ENCODE results near the gene IL15. TPM values are rescaled to one million over a fixed set of nuclear protein-coding genes. Genes with fewer than 3 reads are reported as not detected.

Gene IL15
- total RNA-seq, 1 experiment from 2014 or later, result 7.1 TPM

GRCh38 chr4:141656031-141656430 lies 19.6 kb downstream of the IL15 start:
- no peak for TF ChIP-seq EZH2phosphoT487 (IDR thresholded peaks at IDR 0.05; ENCODE audit: borderline replicate concordance, low read length)
- no peak for TF ChIP-seq EZH2 (IDR thresholded peaks at IDR 0.05; ENCODE audit: low read length, unreplicated experiment)
- TF ChIP-seq CTCF (conservative IDR thresholded peaks at IDR 0.05; ENCODE audit: low read depth, low read length), result no peak
- H3K27me3 ChIP-seq (ENCODE audit: low read length), result no peaks in the 10 kb centered on the region
- CTCF ChIA-PET, result no interaction called here
- H3K79me2 ChIP-seq (ENCODE audit: low read length), result no peaks in the 10 kb centered on the region
- no peaks in the 10 kb centered on the region for H3K36me3 ChIP-seq (ENCODE audit: low read depth, low read length)
- intact Hi-C loops (cut with micrococcal nuclease), result no loop called here
- no peaks in the 10 kb centered on the region; the same call in 1 of the 2 replicates for H3K4me1 ChIP-seq (ENCODE audit: insufficient read depth, low read length)
- no peak overlapping the region for H3K9ac ChIP-seq (ENCODE audit: low read length)
- no peak overlapping the region for H3K4me3 ChIP-seq (ENCODE audit: low read length)
- no peak overlapping the region for H3K4me2 ChIP-seq (ENCODE audit: low read length)
- no peak for DNase-seq
- H3F3A ChIP-seq (ENCODE audit: low read length, unreplicated experiment), result no peaks in the 10 kb centered on the region
- POLR2A ChIA-PET (ENCODE audit: unreplicated experiment), result no interaction called here
- ATAC-seq, result no peak
- BruUV-seq (replicated peaks), result no TSS peak
- H2AFZ ChIP-seq (ENCODE audit: low read length), result no peak overlapping the region
- H3K9me3 ChIP-seq (ENCODE audit: low read length), result no peaks in the 10 kb centered on the region
- H4K20me1 ChIP-seq (ENCODE audit: low read length), result no peaks in the 10 kb centered on the region
- H3K27ac ChIP-seq (ENCODE audit: low read length), result no peak overlapping the region
- no peaks in the 10 kb centered on the region for H3K9me2 ChIP-seq (replicated peaks; ENCODE audit: low read length)

- no peak for DNase-seq
- H3K27me3 ChIP-seq (ENCODE audit: low read length), result no peaks in the 10 kb centered on the region
- no peak overlapping the region for H3K4me2 ChIP-seq (ENCODE audit: low read length)
- intact Hi-C loops (cut with micrococcal nuclease), result no loop called here
- no peak overlapping the region for H3K4me3 ChIP-seq (ENCODE audit: low read length)
- H3K9me2 ChIP-seq (replicated peaks; ENCODE audit: low read length), result no peaks in the 10 kb centered on the region
- 0 out of 2 replicates have a peak, but pooled peaks have one; percentile 29 for ATAC-seq
- H3K9ac ChIP-seq (ENCODE audit: low read length), result no peak overlapping the region
- BruUV-seq (replicated peaks), result no TSS peak
- no peaks in the 10 kb centered on the region for H3K79me2 ChIP-seq (ENCODE audit: low read length)
- POLR2A ChIA-PET (ENCODE audit: unreplicated experiment), result no interaction called here
- no peak overlapping the region for H2AFZ ChIP-seq (ENCODE audit: low read length)
- no peaks in the 10 kb centered on the region for H4K20me1 ChIP-seq (ENCODE audit: low read length)
- no peaks in the 10 kb centered on the region for H3K9me3 ChIP-seq (ENCODE audit: low read length)
- H3K27ac ChIP-seq (ENCODE audit: low read length), result no peak overlapping the region
- CTCF ChIA-PET, result interaction anchor here (0.7 to 0.8 kb wide), 2 partner anchors 19 to 312 kb away, joined by 3 read pairs; no protein-coding TSS in a partner anchor
- TF ChIP-seq EZH2 (IDR thresholded peaks at IDR 0.05; ENCODE audit: low read length, unreplicated experiment), result no peak
- no peak for TF ChIP-seq CTCF (conservative IDR thresholded peaks at IDR 0.05; ENCODE audit: low read depth, low read length)
- no peak for TF ChIP-seq EZH2phosphoT487 (IDR thresholded peaks at IDR 0.05; ENCODE audit: borderline replicate concordance, low read length)
- no peaks in the 10 kb centered on the region; the same call in 1 of the 2 replicates for H3K4me1 ChIP-seq (ENCODE audit: insufficient read depth, low read length)
- H3F3A ChIP-seq (ENCODE audit: low read length, unreplicated experiment), result no peaks in the 10 kb centered on the region
- no peaks in the 10 kb centered on the region for H3K36me3 ChIP-seq (ENCODE audit: low read depth, low read length)
These were observed 21.3 kb downstream of the IL15 start for GRCh38 chr4:141657550-141658250.

- intact Hi-C loops (cut with micrococcal nuclease), result no loop called here
- CTCF ChIA-PET, result no interaction called here
- BruUV-seq (replicated peaks), result no TSS peak
These were observed 21.9 kb downstream of the IL15 start for GRCh38 chr4:141658309-141658708.

More at GRCh38 chr4:141658309-141658708, 21.9 kb downstream of the IL15 start:
- TF ChIP-seq CTCF (conservative IDR thresholded peaks at IDR 0.05; ENCODE audit: low read depth, low read length), result no peak
- TF ChIP-seq EZH2phosphoT487 (IDR thresholded peaks at IDR 0.05; ENCODE audit: borderline replicate concordance, low read length), result no peak
- TF ChIP-seq EZH2 (IDR thresholded peaks at IDR 0.05; ENCODE audit: low read length, unreplicated experiment), result no peak
- no peak overlapping the region for H2AFZ ChIP-seq (ENCODE audit: low read length)
- no peak overlapping the region for H3K4me2 ChIP-seq (ENCODE audit: low read length)
- no peaks in the 10 kb centered on the region for H3K27me3 ChIP-seq (ENCODE audit: low read length)
- no peaks in the 10 kb centered on the region for H4K20me1 ChIP-seq (ENCODE audit: low read length)
- no peaks in the 10 kb centered on the region for H3K36me3 ChIP-seq (ENCODE audit: low read depth, low read length)
- H3K4me3 ChIP-seq (ENCODE audit: low read length), result no peak overlapping the region
- no peak overlapping the region for H3K27ac ChIP-seq (ENCODE audit: low read length)
- H3K79me2 ChIP-seq (ENCODE audit: low read length), result no peaks in the 10 kb centered on the region
- ATAC-seq, result no peak
- POLR2A ChIA-PET (ENCODE audit: unreplicated experiment), result no interaction called here
- H3K9me2 ChIP-seq (replicated peaks; ENCODE audit: low read length), result no peaks in the 10 kb centered on the region
- H3F3A ChIP-seq (ENCODE audit: low read length, unreplicated experiment), result no peaks in the 10 kb centered on the region
- no peak overlapping the region for H3K9ac ChIP-seq (ENCODE audit: low read length)
- H3K4me1 ChIP-seq (ENCODE audit: insufficient read depth, low read length), result no peaks in the 10 kb centered on the region; the same call in 1 of the 2 replicates
- H3K9me3 ChIP-seq (ENCODE audit: low read length), result no peaks in the 10 kb centered on the region
- DNase-seq, result no peak
